Left hindlimb (tissue), 1 donor: ENCODE measurements around the gene KCTD6.

ENCODE experiments used
- DNase-seq: peaks from one replicate; pipeline ENCODE4 v3.0.0-alpha.2; 2018

Gene KCTD6

DNA sequence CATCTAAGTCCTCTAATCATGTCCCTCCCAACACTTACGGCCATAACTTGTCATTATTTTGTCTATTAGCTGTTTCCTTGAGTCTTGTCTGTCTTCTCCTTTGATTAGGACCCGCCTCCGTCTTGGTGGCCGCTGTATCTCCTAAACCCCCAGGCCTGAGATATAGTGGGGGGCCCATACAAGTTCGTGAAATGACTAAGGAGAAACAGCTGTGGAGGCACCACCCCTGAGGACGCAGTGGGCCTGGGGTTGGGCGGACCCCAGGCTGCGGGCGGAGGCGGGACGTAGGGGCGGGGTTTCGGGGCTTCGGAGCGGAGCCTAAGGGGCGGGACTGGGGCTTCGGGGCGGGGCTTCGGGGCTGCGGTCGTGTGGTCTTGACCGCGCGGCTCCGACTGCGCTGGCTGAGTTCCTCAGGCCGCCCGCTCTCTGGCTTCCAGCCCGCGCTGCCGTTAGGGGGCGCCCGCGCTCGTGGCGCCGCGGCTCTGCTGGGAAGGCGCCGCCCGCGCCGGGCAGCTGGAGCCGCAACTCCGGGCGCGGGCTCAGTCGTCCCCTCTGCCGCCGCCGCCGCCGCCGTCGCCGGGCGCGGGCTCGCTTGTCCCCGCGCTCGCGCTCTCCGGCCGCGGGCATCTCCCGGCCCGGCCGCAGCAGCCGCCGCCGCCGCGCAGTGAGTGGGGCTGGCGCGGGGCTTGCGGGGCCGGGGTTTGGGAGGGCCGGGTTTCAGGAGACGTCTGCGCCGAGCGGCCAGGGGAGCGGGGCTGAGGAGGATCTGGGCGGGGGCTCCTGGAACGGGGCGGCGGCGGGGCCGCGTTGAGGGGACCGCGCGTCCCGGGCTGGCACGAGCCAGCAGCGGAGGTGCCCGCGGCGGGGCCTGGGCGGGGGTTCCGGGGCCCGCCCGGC lies at the start of gene KCTD6:
TSS of gene KCTD6 (plus strand) at position 591 of the 897 bp plus-strand sequence. CDS start 6,660 bp downstream, outside the sequence.
- DNase-seq: peak; percentile 96

DNA sequence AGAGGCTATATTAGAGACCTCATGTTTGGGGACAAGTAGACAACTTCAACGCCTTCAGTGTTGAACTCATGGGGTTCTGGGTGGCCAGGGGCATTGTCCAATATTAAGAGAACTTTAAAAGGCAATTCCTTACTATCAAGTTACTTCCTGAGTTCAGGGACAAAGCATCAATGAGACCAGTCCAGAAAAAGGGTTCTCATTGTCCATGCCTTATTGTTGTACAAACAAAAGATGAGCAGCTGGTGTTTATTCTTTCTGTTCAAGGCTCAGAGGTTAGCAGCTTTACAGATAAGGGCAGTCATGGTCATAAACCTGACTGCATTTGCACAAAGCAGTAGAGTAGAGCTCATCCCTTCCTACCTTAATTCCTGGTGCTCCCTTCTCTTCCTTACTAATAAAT lies 39.7 kb upstream of the KCTD6 start:
- no peak for DNase-seq

DNA sequence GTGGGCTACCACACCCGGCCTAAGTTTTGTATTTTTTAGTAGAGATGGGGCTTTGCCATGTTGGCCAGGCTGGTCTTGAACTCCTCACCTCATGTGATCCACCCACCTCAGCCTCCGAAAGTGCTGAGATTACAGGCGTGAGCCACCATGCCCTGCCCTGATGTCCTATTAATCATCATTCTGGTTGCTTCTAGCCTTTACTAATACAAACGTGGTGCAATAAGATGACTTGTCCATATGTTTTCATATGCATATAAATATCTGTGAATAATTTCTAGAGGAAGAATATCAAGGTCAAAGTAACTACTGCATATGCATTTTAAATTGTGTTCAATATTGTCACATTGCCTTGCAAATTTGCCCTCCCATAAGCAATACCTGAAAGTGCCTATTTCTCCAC lies 32.7 kb upstream of the KCTD6 start:
- no peak for DNase-seq

DNA sequence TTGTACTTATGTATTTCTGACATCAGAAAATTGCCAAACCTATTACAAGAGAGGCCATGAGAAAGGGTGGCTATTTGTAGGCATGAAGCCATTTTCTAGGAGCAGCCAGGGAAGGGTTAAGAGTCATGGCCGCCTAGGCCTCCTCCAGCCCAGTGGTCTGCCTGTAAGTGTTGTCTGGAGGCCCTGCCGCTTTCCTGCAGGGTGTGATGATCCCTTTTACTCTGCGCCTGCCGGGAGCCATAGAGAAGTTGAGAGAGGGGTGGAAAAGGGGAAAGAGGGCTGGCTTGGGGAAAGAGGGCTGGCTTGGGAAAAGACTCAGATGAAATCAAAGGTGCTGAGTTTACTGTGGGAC lies 29.1 kb upstream of the KCTD6 start:
- no peak for DNase-seq

DNA sequence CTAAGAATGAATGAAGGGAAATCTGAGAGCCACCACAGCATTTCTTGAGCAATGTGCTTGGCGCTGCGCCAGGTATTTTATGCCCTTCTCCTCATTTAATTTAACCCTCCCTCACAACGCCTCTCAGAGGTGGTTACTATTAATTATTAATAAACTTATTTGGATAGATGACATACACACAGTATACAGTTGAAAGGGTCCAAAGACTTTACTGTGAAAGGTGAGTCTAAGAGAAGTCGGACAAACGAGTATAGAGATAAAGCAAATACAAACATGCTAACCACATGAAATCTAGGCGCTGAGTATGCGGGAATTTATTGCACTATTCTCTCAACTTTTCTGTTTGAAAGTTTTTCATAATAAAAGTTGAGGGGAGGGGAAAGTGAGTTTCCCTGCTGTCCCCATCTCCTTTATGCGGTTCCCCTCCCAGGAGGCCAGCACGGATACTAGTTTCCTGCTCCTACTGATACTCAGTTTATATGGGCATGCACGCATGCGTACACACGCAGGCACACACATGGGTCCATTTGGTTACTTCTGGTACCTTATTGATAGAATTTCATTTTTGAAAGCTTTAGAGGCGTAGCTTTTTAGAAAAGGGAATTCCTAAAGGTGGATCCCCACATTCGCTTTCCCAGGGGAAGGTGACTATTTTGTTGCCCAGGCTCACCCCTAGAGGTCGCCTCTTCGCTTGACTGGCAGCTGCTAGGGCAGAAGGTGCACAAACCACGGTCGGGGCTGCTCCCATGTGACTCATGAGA lies 28.5 kb upstream of the KCTD6 start:
- DNase-seq: peak; percentile 55

DNA sequence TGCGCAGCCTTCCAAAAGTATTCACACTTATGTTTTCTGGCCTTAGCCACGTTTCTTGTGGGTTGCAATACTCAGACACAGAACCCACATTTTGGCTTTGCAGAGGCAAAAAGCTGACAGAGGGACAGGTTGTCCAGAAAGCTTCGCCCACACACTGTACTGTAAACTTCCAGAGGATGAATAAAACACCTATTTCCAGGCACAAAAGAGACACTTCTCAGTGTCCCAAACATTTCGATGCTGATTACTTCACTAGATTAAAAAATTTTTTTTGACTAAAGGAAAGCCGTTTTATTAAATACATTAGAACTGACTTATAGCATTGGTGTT lies 28.0 kb upstream of the KCTD6 start:
- no peak for DNase-seq

DNA sequence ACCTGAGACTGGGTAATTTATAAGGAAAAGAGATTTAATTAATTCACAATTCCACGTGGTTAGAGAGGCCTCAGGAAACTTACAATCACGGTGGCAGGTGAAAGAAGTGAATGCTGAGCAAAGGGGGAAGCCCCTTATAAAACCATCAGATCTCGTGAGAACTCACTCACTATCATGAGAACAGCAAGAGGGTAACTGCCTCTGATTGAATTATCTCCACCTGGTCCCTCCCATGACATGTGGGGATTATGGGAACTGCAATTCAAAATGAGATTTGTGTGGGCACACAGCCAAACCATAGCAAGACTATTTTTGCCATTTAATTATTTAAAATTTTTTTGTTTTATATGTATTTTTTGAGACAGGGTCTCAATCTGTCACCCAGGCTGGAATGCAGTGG lies 27.0 kb upstream of the KCTD6 start:
- no peak for DNase-seq

DNA sequence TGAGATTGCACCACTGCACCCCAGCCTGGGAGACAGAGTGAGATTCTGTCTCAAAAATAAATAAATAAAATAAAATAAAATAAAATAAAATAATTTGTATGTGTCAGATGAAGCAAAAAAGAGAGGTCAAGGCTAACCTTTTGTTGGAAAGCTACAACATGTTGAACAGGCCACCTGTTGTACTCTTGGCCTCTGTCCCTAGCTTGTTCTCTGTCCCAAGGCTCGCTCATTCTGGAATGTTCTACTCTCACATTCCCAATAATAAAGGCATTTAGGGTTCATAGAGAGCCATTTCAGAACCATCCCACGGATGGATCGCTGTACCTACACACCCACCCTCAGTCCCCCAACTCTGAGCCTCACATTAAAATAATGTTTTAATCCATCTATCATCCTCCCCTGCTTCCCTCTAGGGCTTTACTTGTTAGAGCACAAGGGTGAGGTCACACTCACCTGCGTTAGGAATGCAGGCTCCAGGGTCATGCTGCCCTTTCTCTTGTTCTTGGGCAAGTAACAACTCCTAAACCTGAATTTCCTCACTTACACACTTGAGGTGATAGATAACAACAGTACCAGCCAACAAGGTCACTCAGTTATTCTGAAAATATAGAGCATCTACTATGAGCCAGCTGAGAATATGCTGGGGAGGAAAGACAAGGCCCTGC lies 24.9 kb upstream of the KCTD6 start:
- no peak for DNase-seq

DNA sequence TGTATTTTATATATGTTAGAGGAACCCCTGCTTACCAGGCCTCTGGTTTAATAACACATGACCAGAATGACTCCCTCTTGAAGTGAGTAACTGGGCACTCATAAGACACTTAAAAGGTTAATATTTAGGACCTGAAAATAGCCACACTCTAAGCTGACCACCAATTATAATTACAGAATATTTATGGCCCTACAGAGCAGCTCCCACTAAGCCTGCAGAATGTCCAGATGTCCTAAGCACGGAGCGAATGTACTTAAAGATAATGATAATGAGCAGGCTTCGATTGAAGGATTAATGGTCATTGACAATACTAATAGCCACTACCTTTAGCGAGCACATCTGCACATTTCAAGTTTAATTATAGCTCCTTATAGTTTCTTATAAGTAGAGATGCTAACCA lies 22.8 kb upstream of the KCTD6 start:
- DNase-seq: no peak

DNA sequence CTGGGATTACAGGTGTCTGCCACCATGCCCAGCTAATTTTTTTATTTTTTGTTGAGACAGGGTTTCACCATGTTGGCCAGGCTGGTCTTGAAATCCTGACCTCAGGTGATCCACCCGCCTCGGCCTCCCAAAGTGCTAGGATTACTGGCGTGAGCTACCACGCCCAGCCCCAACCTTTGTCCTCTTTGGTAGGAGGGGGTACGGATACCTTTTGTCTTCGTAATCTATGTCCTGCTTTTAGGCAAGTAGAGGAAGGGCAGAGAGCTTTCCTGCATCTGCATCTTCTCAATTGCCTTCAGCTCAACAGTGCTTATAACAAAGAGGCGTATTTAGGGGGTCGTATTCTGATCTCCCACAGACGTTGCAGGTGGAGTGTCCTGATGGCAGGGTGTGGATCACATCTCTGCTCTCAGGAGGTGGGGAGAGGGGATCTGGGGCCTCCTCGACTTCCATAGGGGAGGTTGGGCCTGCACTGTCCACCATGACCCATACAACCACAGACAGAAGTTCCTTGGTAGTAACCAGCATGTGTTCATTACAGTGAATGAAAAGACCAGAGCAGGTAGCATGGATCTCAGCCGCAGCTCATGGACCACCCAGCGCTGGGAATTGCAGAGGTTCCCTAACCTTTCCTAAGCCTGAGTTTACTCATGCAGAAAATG lies 21.4 kb upstream of the KCTD6 start:
- DNase-seq: no peak

DNA sequence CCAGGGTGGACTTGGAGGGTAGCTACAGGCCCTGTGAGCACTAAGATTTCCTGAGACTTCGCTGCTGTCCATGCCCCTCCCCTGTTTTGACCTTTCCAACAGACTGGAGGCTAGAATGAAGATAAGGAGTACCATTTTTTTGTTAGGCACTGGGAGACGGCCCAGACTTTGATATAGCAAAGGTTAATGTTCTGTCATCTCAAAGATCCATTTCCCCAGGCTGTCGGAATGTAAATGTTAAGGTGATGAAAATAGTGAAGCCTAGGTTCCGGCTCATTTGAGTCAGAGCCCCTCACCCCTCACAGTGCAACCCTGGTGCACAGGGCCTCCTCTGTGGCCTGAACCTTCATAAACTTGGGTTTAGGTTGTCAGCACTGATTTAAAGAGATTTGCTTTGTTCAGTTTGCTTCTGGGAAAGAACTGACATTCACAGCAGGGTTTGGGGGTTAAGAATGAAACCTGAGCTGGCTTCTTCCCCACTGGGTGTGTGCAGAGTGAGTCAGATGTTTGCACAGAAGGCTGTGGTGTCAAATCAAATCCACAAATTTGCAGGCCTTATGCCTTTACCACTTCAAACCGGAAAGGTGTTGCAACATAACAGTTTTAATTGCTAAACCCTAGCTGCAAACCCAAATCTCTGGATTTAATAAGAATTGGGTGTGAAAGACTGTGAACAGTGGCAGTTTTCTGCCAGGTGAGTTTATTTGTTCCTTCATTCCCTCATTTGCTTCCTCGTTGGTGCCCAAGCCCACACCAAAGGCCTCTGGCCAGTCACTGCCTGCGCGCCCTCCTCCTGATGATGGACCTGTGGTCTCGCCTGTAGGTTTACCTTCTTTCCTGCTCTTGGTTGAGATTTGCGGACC lies 20.6 kb upstream of the KCTD6 start:
- no peak for DNase-seq

DNA sequence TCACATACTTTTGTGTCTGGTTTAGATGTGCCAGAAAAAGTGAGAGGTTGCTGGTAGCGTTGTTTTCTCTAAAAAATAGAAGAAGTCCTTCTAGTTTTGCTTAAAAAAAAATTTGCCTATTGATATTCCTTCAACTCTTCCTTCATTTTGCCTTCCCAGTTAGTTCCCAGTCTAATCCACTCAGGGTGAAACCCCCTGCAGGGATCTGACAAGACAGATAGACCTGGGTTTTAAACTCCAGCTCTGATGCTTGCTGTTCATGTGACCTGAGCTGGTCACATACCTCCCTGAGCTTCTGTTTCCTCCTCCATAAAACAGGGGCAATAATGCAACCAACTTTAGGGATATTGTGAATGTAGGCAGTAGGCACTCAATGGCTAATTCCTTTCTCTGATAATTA lies 18.6 kb upstream of the KCTD6 start:
- no peak for DNase-seq

DNA sequence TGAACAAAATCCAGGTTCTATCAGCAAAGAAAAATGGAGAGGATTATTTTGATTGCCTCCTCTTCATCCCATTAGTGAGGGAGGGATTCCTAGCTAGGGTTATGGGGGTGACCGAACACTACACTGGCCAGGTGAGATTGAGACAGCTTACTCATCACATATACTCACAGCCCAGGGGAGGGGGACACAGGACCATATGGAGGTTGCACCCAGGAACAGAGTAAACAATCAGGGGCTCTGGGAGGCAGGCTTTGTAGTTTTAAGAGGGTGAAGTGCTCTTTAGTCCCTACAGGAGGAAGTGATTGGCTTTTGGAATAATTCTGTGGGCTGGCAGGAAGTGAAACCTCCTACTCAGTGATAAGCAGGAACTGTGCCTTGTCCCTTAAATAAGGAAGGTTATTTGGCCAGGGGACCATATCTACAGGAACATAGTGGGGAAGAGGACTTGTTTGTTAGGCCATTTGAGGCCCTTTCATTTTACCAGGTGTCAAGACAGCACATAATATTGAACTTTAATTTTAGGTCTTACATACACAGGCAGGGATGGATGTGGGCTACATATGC lies 17.5 kb upstream of the KCTD6 start:
- DNase-seq: no peak

DNA sequence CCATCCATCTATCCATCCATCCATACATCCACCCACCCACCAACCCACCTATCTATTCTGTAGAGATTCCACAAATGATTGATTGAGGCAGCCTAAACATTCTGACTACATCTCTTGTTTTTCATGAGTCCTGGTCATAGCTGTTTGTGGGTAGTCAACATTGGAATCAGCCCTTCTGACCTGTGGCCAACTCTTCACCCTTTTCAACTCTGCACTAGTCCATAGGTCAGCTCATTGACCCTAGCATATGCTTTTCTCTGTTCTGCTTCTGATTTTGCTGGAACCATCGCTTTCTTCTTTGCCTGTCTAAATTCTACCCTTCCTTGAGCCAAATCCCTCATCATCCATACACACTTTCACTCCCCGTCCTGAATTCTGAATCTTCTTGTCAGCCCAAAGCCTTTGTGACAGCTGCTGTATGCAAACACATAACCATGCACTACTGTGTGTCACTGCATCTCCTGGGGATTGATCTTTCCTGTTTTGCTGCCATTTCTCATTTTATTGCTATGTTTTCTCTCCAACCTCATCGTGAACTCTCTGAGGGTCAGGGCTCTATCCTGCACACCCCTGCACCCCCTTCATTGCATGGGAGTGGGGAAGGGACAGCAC lies 16.8 kb upstream of the KCTD6 start:
- no peak for DNase-seq

DNA sequence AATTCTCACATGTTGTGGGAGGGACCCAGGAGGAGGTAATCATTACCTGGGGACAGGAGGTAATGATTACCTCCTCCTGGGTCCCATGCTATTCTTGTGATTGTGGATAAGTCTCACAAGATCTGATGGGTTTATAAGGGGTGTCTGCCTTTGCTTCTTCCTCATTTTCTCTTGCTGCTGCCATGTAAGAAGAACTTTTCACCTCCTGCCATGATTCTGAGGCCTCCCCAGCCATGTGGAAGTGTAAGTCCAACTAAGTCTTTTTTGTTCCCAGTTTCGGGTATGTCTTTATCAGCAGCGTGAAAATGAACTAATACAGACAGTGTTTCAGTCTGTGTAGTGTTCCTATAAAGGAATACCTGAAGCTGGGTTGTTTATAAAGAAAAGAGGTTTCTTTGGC lies 13.1 kb upstream of the KCTD6 start:
- DNase-seq: no peak

DNA sequence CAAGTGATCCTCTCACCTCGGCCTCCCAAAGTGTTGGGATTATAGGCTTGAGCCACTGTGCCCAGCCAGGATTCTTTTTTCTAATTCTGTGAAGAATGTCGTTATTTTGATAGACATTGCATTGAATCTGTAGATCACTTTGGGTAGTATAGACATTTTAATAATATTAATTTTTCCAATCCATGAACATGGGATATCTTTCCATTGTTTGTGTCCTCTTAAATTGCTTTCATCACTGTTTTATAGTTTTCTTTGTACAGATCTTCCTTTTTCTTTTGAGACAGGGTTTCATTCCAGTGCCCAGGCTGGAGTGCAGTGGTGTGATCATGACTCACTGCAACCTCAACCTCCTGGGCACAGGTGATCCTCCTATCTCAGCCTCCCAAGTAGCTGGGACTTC lies 11.6 kb upstream of the KCTD6 start:
- DNase-seq: no peak

DNA sequence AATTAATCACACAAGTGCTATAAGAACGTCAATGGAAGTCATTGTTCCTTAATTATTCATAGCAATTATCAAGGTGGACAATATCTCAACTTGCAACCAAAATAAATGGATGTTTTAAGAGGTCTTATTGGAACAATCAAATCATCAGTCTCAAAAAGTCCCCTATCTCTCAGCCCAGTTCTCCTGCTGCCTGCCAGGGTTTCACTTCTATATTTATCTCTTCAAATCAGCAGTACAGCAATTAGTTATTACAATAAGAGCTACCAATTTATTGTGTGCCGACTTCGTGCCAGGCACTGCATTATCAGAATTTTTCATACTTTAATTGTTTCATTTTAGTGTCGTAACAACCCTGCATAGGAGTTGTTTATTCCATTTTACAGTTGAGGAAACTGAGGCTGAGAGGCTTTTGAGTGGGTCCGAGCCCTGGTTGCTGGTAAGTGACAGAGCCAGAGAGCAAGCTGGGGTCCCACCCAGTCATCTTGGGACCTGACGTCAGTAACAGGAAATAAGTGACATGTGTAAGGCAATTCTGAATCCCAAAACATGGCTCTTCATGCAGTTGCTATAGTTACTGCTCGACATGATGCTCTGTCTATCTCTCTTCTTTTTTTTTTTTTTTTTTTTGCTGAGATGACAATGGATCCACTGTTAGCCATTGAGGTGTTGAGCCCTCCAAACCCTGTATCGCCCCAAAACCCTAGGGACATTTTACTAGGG lies 8.8 kb upstream of the KCTD6 start:
- no peak for DNase-seq

DNA sequence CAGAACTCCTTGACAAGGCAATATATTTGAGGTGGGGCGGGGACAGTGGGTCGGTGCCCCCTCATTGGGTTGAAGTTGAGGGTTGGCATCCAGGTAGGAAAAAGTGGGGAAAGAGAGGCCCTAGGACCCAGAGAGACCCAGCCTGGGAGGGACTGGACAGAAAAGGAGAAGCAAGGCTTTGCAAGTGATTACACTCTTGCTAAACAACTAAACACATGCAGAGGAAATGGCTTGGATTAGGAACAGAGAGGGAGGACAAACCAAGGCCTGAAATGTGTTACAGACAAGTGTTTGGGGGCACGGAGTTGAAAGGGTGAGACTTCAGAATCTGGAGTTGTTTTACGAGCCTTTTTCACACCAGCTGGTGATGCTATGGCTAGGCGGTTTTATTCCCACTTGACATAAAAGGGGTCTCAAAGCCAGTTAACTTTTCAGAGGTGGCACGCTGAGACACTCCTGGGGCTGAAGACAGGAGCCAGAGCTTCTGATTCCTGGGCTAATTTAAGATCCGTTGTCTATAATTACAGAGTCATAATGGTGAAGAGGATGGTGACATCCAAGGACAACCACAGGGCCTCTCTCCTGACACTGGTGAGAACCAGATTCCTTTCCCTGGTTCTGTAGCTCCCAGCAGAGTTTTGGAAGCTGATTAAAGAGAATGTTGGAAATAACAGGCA lies 7.7 kb upstream of the KCTD6 start:
- DNase-seq: no peak

DNA sequence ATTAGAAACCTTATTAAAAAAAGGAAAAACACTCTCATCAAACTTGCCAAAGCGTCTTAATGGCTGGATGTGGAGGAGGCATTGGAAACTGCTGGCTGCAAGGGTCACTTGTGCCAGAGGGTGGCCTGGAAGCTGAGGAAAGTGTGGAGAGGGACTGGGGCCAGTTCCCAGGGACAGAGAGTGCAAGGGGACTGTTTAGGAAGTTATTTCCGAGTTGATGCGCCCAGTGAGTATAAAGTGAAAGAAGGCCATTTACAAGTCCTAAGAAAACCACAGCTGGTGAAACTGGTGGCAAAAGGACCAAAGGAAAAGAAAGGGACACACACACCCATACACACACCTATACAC lies 7.2 kb upstream of the KCTD6 start:
- no peak for DNase-seq

DNA sequence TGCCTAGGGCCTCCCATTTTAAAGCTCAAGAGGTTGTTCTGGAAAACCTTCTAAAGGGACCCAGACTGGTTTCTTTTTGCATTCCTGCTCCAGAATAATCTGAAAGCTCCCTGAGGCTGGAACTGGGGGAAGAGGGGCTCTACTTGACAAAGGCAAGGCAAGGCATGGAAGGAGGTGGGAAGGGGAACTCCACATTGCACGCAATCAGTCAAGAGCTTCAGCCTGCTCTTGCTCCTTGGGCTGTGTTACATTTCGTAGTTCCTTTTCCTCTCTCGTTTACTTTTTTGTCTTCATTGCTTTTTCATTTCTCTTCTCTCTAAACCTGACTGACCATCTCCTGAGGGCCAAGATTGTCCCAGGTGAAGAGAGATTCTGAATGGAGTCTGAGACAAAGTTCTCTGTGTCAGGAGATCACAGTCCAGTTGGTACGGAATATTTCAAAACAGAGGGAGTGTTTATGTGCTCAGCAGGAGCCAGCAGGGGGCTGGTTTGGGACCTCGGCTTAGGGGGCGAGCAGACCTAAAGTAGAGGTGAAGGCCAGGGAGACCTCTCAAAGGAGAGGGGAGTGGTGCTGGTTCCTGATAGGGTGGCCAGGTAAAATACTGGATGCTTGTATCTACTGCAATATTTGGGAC lies 6.0 kb upstream of the KCTD6 start:
- DNase-seq: no peak
